ENCODE data around the gene EXT2.

Gene EXT2

DNA sequence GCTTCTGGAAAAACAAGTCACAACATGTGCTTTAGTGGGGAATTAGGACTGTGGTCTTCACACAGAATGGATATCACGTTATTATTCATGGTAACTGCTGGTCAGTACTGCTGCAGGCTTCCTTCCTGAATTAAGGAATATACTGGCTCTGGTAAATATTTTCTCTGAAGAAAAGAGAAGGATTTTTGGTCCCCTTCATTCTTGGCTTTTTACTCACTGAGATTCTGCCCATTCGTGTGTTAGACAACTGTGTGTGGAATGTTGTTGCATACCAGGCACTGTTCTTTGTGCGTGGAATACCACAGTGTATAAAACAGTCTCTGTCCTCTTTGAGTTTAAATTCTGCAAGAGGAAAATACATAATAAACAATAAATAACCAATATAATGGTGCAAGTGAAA, 134.1 kb downstream of the EXT2 start:
- TF ChIP-seq, protein P1, sequence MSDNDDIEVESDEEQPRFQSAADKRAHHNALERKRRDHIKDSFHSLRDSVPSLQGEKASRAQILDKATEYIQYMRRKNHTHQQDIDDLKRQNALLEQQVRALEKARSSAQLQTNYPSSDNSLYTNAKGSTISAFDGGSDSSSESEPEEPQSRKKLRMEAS (IDR thresholded peaks at IDR 0.05; ENCODE audit: low read depth, low read length): no peak
- TF ChIP-seq MYC (IDR thresholded peaks at IDR 0.05; ENCODE audit: low read depth, low read length) (no peak), POLR2A (IDR thresholded peaks at IDR 0.05; ENCODE audit: extremely low read depth, insufficient read length) (no peak)
- TF ChIP-seq, protein P2, sequence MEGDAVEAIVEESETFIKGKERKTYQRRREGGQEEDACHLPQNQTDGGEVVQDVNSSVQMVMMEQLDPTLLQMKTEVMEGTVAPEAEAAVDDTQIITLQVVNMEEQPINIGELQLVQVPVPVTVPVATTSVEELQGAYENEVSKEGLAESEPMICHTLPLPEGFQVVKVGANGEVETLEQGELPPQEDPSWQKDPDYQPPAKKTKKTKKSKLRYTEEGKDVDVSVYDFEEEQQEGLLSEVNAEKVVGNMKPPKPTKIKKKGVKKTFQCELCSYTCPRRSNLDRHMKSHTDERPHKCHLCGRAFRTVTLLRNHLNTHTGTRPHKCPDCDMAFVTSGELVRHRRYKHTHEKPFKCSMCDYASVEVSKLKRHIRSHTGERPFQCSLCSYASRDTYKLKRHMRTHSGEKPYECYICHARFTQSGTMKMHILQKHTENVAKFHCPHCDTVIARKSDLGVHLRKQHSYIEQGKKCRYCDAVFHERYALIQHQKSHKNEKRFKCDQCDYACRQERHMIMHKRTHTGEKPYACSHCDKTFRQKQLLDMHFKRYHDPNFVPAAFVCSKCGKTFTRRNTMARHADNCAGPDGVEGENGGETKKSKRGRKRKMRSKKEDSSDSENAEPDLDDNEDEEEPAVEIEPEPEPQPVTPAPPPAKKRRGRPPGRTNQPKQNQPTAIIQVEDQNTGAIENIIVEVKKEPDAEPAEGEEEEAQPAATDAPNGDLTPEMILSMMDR (IDR thresholded peaks at IDR 0.05; ENCODE audit: low read depth, low read length): no peak
- H3K4me3 ChIP-seq (ENCODE audit: low read depth, low read length): no peak overlapping the region
- DNase-seq (ENCODE audit: low read depth): no peak

DNA sequence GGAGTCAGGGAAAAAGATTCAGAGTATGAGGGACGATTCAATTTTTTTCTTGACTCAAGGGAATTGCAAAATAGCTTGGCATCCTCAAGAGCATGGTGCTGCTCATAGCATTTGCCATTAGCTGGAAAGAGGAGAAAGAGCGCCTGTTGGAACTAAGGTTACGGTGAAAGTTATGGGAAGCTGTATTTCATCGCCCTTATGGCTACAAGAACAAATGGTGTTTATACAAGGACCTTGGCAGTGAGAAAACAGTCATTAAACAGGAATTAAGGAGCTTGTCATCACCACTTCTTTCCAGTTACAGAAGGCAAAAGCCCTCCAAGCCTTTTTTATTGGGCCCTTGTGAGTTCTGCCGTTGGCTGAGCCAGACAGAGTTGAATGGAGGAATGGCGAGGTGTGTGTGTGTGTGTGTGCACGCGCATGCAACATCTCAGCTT, 140.3 kb downstream of the EXT2 start:
- TF ChIP-seq, protein P2 (IDR thresholded peaks at IDR 0.05; ENCODE audit: low read depth, low read length): no peak
- DNase-seq (ENCODE audit: low read depth): no peak
- no peak overlapping the region for H3K4me3 ChIP-seq (ENCODE audit: low read depth, low read length)

DNA sequence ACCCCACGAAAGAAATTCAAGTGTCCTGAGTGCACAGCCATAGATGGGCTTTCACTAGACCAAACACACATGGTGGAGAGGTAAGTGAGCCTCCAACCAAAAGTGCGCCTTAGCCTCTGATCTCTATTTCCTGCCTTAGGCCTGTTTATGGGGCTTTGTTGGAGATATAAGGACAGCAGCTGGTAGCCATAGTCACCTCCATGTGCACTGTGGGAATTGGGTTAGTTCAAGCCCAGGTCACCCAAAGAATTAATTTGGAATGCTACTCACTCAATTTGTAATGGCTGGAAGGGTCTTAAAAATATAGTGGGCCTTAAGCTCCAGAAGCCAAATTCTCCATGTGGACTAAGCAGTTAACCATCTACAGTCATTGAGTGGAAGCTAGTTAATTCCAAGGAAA, 140.8 kb downstream of the EXT2 start:
- TF ChIP-seq, protein P2 (IDR thresholded peaks at IDR 0.05; ENCODE audit: low read depth, low read length): no peak
- TF ChIP-seq MYC (IDR thresholded peaks at IDR 0.05; ENCODE audit: low read depth, low read length) (no peak), POLR2A (IDR thresholded peaks at IDR 0.05; ENCODE audit: extremely low read depth, insufficient read length) (no peak)
- TF ChIP-seq, protein P1 (IDR thresholded peaks at IDR 0.05; ENCODE audit: low read depth, low read length): no peak
- no peak overlapping the region for H3K4me3 ChIP-seq (ENCODE audit: low read depth, low read length)
- no peak for DNase-seq (ENCODE audit: low read depth)

DNA sequence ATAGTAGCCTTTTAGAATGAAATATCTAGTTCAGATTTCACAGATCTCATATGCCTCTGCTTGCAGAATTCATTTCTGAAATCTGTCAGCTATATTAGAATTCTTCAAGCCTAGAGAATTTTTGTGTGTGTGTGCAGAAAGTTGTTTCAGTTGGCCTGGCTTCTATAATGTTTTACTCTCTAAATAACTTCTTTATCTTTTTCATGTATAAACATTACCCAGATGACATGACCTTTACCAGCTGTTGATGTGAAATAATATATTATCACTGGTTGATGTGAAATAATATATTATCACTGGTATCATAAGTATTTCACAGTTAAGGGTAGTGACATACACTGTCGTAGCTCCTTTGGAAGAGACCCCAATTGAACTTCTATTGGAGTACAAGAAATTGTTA, 141.7 kb downstream of the EXT2 start:
- TF ChIP-seq POLR2A (IDR thresholded peaks at IDR 0.05; ENCODE audit: extremely low read depth, insufficient read length): no peak
- no peak for TF ChIP-seq MYC (IDR thresholded peaks at IDR 0.05; ENCODE audit: low read depth, low read length)
- TF ChIP-seq, protein P1 (IDR thresholded peaks at IDR 0.05; ENCODE audit: low read depth, low read length): no peak
- TF ChIP-seq, protein P2 (IDR thresholded peaks at IDR 0.05; ENCODE audit: low read depth, low read length): no peak
- DNase-seq (ENCODE audit: low read depth): no peak
- H3K4me3 ChIP-seq (ENCODE audit: low read depth, low read length): no peak overlapping the region

DNA sequence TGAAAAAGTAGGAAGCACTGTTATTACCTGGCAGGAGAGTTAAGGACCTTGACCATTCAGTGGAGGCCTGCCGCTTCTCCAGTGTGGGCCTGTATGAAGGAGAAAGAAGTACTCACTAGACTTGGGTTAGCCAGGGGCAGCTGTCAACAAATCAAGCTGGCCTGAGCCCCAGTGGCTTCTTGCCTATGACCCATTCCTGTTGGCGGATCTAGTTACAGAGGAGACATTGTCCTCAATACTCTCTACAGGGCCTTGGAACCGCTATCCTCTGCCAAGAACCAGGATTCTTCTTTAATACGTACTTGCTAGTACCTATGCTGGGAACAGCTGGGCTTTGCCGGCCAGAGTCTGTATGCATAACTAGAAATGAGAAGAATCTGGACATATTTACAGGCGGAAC, 146.4 kb downstream of the EXT2 start:
- no peak overlapping the region for H3K4me3 ChIP-seq (ENCODE audit: low read depth, low read length)
- TF ChIP-seq POLR2A (IDR thresholded peaks at IDR 0.05; ENCODE audit: extremely low read depth, insufficient read length): no peak
- TF ChIP-seq, protein P1 (IDR thresholded peaks at IDR 0.05; ENCODE audit: low read depth, low read length): no peak
- no peak for TF ChIP-seq MYC (IDR thresholded peaks at IDR 0.05; ENCODE audit: low read depth, low read length)
- TF ChIP-seq, protein P2 (IDR thresholded peaks at IDR 0.05; ENCODE audit: low read depth, low read length): no peak
- no peak for DNase-seq (ENCODE audit: low read depth)

DNA sequence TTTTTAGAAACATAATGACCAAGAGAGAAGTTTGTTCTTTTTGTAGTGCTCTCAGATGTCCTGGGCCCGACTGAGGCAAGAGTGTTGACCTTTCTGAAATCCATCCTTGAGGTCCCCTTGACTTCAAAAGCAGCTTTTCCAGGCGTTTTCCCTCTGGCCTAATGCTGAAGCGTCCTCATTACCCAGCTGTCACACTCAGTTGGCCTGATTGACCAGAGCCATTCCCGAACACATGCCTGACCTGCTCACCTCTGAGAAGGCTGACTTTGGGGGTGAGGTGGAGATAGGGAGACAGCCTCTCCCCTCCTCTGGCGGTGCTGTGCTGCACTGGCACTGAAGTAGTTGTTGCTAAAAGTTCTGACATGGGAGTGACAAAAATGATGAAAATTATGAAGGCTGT, 147.6 kb downstream of the EXT2 start:
- TF ChIP-seq, protein P2 (IDR thresholded peaks at IDR 0.05; ENCODE audit: low read depth, low read length): no peak
- TF ChIP-seq MYC (IDR thresholded peaks at IDR 0.05; ENCODE audit: low read depth, low read length) (no peak), POLR2A (IDR thresholded peaks at IDR 0.05; ENCODE audit: extremely low read depth, insufficient read length) (no peak)
- TF ChIP-seq, protein P1 (IDR thresholded peaks at IDR 0.05; ENCODE audit: low read depth, low read length): no peak
- DNase-seq (ENCODE audit: low read depth): no peak
- H3K4me3 ChIP-seq (ENCODE audit: low read depth, low read length): no peak overlapping the region

All from NB4 (cell line).